Measurements from ENCODE around the gene DENND2A.
"Not testable (repeated sequence)": the region's sequence is repeated elsewhere in the genome, so short reads cannot be mapped to it uniquely, and the experiment has no call there.

The DENND2A gene

GRCh38 chr7:140587243-140587642 is 53.4 kb downstream of the DENND2A start:
- no peak for DNase-seq (ENCODE audit: low read depth)

- no peak for DNase-seq (ENCODE audit: low read depth)
These were observed 54.1 kb downstream of the DENND2A start for GRCh38 chr7:140586516-140586915.

GRCh38 chr7:140585333-140585732 is 55.3 kb downstream of the DENND2A start:
- DNase-seq (ENCODE audit: low read depth): no peak

- DNase-seq (ENCODE audit: low read depth): no peak
These were observed 56.3 kb downstream of the DENND2A start for GRCh38 chr7:140584195-140584851.

- DNase-seq (ENCODE audit: low read depth): no peak
These were observed 59.2 kb downstream of the DENND2A start for GRCh38 chr7:140581411-140581810.

GRCh38 chr7:140577651-140578050 is 63.0 kb downstream of the DENND2A start:
- DNase-seq (ENCODE audit: low read depth): no peak

- no peak for DNase-seq (ENCODE audit: low read depth)
These were observed 64.0 kb downstream of the DENND2A start for GRCh38 chr7:140576589-140576988.

GRCh38 chr7:140571538-140572122 is 69.0 kb downstream of the DENND2A start:
- DNase-seq (ENCODE audit: low read depth): no peak

- no peak for DNase-seq (ENCODE audit: low read depth)
These were observed 70.5 kb downstream of the DENND2A start for GRCh38 chr7:140570120-140570519.

- no peak for DNase-seq (ENCODE audit: low read depth)
These were observed 72.4 kb downstream of the DENND2A start for GRCh38 chr7:140568021-140568813.

- not testable (repeated sequence) for DNase-seq (ENCODE audit: low read depth)
These were observed 74.4 kb downstream of the DENND2A start for GRCh38 chr7:140566186-140566585.

GRCh38 chr7:140565761-140566160 is 74.9 kb downstream of the DENND2A start:
- not testable (repeated sequence) for DNase-seq (ENCODE audit: low read depth)

- DNase-seq (ENCODE audit: low read depth): no peak
These were observed 76.0 kb downstream of the DENND2A start for GRCh38 chr7:140564643-140565042.

GRCh38 chr7:140562926-140563481 is 77.6 kb downstream of the DENND2A start:
- no peak for DNase-seq (ENCODE audit: low read depth)

GRCh38 chr7:140559410-140559809 is 81.2 kb downstream of the DENND2A start:
- no peak for DNase-seq (ENCODE audit: low read depth)

GRCh38 chr7:140557809-140558518 is 82.6 kb downstream of the DENND2A start:
- DNase-seq (ENCODE audit: low read depth): no peak

GRCh38 chr7:140557069-140557468 is 83.5 kb downstream of the DENND2A start:
- DNase-seq (ENCODE audit: low read depth): no peak

GRCh38 chr7:140553236-140553635 is 87.4 kb downstream of the DENND2A start:
- not testable (repeated sequence) for DNase-seq (ENCODE audit: low read depth)

GRCh38 chr7:140552240-140552679 is 88.4 kb downstream of the DENND2A start:
- no peak for DNase-seq (ENCODE audit: low read depth)

GRCh38 chr7:140551355-140552239 is 89.0 kb downstream of the DENND2A start:
- no peak for DNase-seq (ENCODE audit: low read depth)

- no peak for DNase-seq (ENCODE audit: low read depth)
These were observed 93.7 kb downstream of the DENND2A start for GRCh38 chr7:140546947-140547346.
